Gastroesophageal sphincter (tissue), 4 donors: ENCODE results near the gene MRPL52. TPM values are rescaled to one million over a fixed set of nuclear protein-coding genes. Genes with fewer than 3 reads are reported as not detected.
"Not testable (repeated sequence)": the region's sequence is repeated elsewhere in the genome, so short reads cannot be mapped to it uniquely, and the experiment has no call there.

Source experiments
- ATAC-seq: fragments of 150-250 bp; one replicate; pipeline ENCODE4 v1.9.1; 2016; ENCODE audit warnings: mild to moderate bottlenecking, moderate library complexity
- H3K27ac ChIP-seq, 4 donors: fragments of 200-600 bp; sonication (generic) in 3 of 4; 1 replicate in 3 of 4; 2 replicates in 1 of 4; pipeline ENCODE4 v1.5.1; 2016 to 2019
- H3K27me3 ChIP-seq: fragments of 200-600 bp; sonication (generic); one replicate; pipeline ENCODE4 v1.5.1; 2019
- H3K36me3 ChIP-seq, 2 donors: fragments of 200-600 bp; sonication (generic); one replicate each; pipeline ENCODE4 v1.5.1; 2019; ENCODE audit warnings: control low read depth in 1 of 2
- H3K4me1 ChIP-seq, 3 donors: fragments of 200-600 bp; sonication (generic); 1 replicate in 2 of 3; 2 replicates in 1 of 3; pipeline ENCODE4 v1.5.1; 2016 to 2019; ENCODE audit warnings: control low read depth in 2 of 3
- H3K4me3 ChIP-seq, 2 donors: fragments of 200-600 bp; sonication (generic); one replicate each; pipeline ENCODE4 v1.5.1; 2019; ENCODE audit warnings: mild to moderate bottlenecking in 1 of 2, moderate library complexity in 1 of 2
- H3K9me3 ChIP-seq, 3 donors: fragments of 200-600 bp; sonication (generic); one replicate each; pipeline ENCODE4 v1.5.1; 2017 to 2019; ENCODE audit warnings: control low read depth in 2 of 3
- CTCF ChIP-seq, 4 experiments: fragments of 200-600 bp in 2 of 4; fragments of 450-650 bp in 2 of 4; sonication (generic) in 1 of 4; IDR thresholded peaks; one replicate each; pipeline ENCODE4 v1.5.1; 2017 to 2019; ENCODE audit warnings: antibody characterized with exemption in 4 of 4, mild to moderate bottlenecking in 2 of 4, moderate library complexity in 2 of 4
- EP300 ChIP-seq: sonication (generic); formaldehyde crosslinking; IDR thresholded peaks from one replicate; pipeline ENCODE4 v1.6.1; 2017; ENCODE audit warnings: antibody characterized with exemption, mild to moderate bottlenecking
- POLR2A ChIP-seq, 2 donors: fragments of 450-650 bp; IDR thresholded peaks; one replicate each; pipeline ENCODE4 v1.6.1; 2017; ENCODE audit warnings: antibody characterized with exemption in 2 of 2, mild to moderate bottlenecking in 2 of 2, moderate library complexity in 1 of 2
- POLR2AphosphoS5 ChIP-seq: sonication (generic); formaldehyde crosslinking; IDR thresholded peaks from one replicate; pipeline ENCODE4 v1.6.1; 2017; ENCODE audit warnings: antibody characterized with exemption
- WGBS, 2 donors: methylation state at CpG; one replicate each; pipeline ENCODE4 v1.1.5; 2018; ENCODE audit warnings: low coverage in 1 of 2; 5-methylcytosine and 5-hydroxymethylcytosine counted together
- total RNA-seq, 4 donors: library from RNA; depleted of rRNA; stranded (reverse); fragments of >200 nt; gene quantifications; one replicate each; pipeline ENCODE4 v1.1.0, GENCODE V29; 2016

Gene MRPL52
- total RNA-seq, 4 donors from 2014 or later, result 24.4 to 65.0 (median 35.0) TPM

GRCh38 chr14:22850944-22851764 lies 21.5 kb downstream of the MRPL52 start:
- peak overlapping the region in 1 of 2 donors; percentile 1 for H3K4me3 ChIP-seq
- ATAC-seq, result peak; percentile 75
- no peaks in the 10 kb centered on the region for H3K27me3 ChIP-seq
- H3K36me3 ChIP-seq, result peaks cover 0 to 10% of the 10 kb centered on the region in 2 donors
- peak overlapping the region; percentile 47 to 92 (median 88) for H3K27ac ChIP-seq
- peak; percentile 86 for TF ChIP-seq POLR2AphosphoS5
- TF ChIP-seq CTCF (IDR thresholded peaks at IDR 0.05), result peak in 1 of 4 experiments; percentile 12
- no peak for TF ChIP-seq EP300
- no peak for TF ChIP-seq POLR2A (IDR thresholded peaks at IDR 0.05)
- 5 to 57% methylated on average over 3 to 4 of the region's 9 CpGs for WGBS, 2 donors
- no peaks in the 10 kb centered on the region for H3K9me3 ChIP-seq
- H3K4me1 ChIP-seq, result peaks cover 3 to 76% (median 62%) of the 10 kb centered on the region in 3 donors

GRCh38 chr14:22852178-22852577 lies 22.5 kb downstream of the MRPL52 start:
- WGBS, 2 donors, result 81 to 86% methylated on average over 7 to 8 of the region's 12 CpGs
- H3K36me3 ChIP-seq, H3K27me3 ChIP-seq, H3K4me3 ChIP-seq, H3K9me3 ChIP-seq, ATAC-seq: not testable (repeated sequence)
- Histone ChIP-seq H3K4me1 (peaks cover 3 to 65% (median 51%) of the 10 kb centered on the region in 3 donors), H3K27ac (peak overlapping the region in 3 of 4 donors; percentile 86 to 92 (median 90))

- TF ChIP-seq EP300 (no peak), POLR2AphosphoS5 (no peak), CTCF (IDR thresholded peaks at IDR 0.05) (no peak), POLR2A (IDR thresholded peaks at IDR 0.05) (no peak)
- no peaks in the 10 kb centered on the region for H3K36me3 ChIP-seq
- peaks cover 3 to 62% (median 48%) of the 10 kb centered on the region in 3 donors for H3K4me1 ChIP-seq
- no peaks in the 10 kb centered on the region for H3K27me3 ChIP-seq
- H3K9me3 ChIP-seq, result no peaks in the 10 kb centered on the region
- WGBS, 2 donors, result 78 to 100% methylated on average over 1 to 2 of the region's 2 CpGs
- peak overlapping the region in 3 of 4 donors; percentile 54 to 90 (median 67) for H3K27ac ChIP-seq
- no peak overlapping the region for H3K4me3 ChIP-seq
- no peak for ATAC-seq
Measured at GRCh38 chr14:22852599-22852939, 22.9 kb downstream of the MRPL52 start.

- WGBS, 2 donors, result 0% methylated on average over 1 of the region's 20 CpGs; no CpG with 5 or more reads in 1 of the 2 donors
- Histone ChIP-seq H3K27ac (peak overlapping the region in 3 of 4 donors; percentile 54 to 90 (median 67)), H3K9me3 (no peaks in the 10 kb centered on the region), H3K4me1 (peaks cover 3 to 56% (median 42%) of the 10 kb centered on the region in 3 donors), H3K27me3 (no peaks in the 10 kb centered on the region), H3K36me3 (no peaks in the 10 kb centered on the region), H3K4me3 (peak overlapping the region; percentile 24 to 48)
- peak; percentile 29 for ATAC-seq
- TF ChIP-seq EP300, result no peak
- no peak for TF ChIP-seq POLR2A (IDR thresholded peaks at IDR 0.05)
- TF ChIP-seq POLR2AphosphoS5, result no peak
- TF ChIP-seq CTCF (IDR thresholded peaks at IDR 0.05), result peak in 3 of 4 experiments; percentile 91 to 99 (median 98)
Measured at GRCh38 chr14:22852940-22853767, 23.5 kb downstream of the MRPL52 start.

GRCh38 chr14:22854296-22854695 lies 24.6 kb downstream of the MRPL52 start:
- not testable (repeated sequence) for H3K27ac ChIP-seq, H3K36me3 ChIP-seq, ATAC-seq, H3K27me3 ChIP-seq, H3K4me3 ChIP-seq, H3K9me3 ChIP-seq
- H3K4me1 ChIP-seq, result peaks cover 3 to 44% (median 30%) of the 10 kb centered on the region in 3 donors
- WGBS, 2 donors, result 94 to 98% methylated on average over 5 to 8 of the region's 11 CpGs
